Astrocyte (in vitro differentiated cells and primary cell): ENCODE results near the gene DLGAP4. TPM values are rescaled to one million over a fixed set of nuclear protein-coding genes. Genes with fewer than 3 reads are reported as not detected.

Experiments used
- DNase-seq: peaks from one replicate; pipeline ENCODE4 v3.0.0-alpha.2; 2010; ENCODE audit warnings: low read depth
- FAIRE-seq: peaks from 2 replicates; lab custom pipeline; 2011; peaks lifted over from hg19 to GRCh38; lab: Jason Lieb, UNC
- H2AFZ ChIP-seq: 2 replicates; pipeline ENCODE4 v1.6.0; 2012; ENCODE audit warnings: low read depth, low read length, inconsistent platforms
- H3K27ac ChIP-seq: 2 replicates; pipeline ENCODE4 v1.5.1; 2011; ENCODE audit warnings: low read depth, low read length, inconsistent platforms
- H3K27me3 ChIP-seq: 2 replicates; pipeline ENCODE4 v1.6.0; 2011; ENCODE audit warnings: low read length, inconsistent platforms; ENCODE audit not compliant: insufficient read depth
- H3K36me3 ChIP-seq: 2 replicates; pipeline ENCODE4 v1.5.1; 2011; ENCODE audit warnings: low read length, inconsistent platforms; ENCODE audit not compliant: insufficient read depth
- H3K4me1 ChIP-seq: 2 replicates; pipeline ENCODE4 v1.5.1; 2011; ENCODE audit warnings: low read length, inconsistent platforms; ENCODE audit not compliant: insufficient read depth
- H3K4me2 ChIP-seq: 2 replicates; pipeline ENCODE4 v1.6.0; 2012; ENCODE audit warnings: low read length, inconsistent platforms
- H3K4me3 ChIP-seq: 2 replicates; pipeline ENCODE4 v1.5.1; 2011; ENCODE audit warnings: low read depth, mild to moderate bottlenecking, low read length, inconsistent platforms; ENCODE audit not compliant: insufficient read depth
- H3K79me2 ChIP-seq: 2 replicates; pipeline ENCODE4 v1.6.0; 2012; ENCODE audit warnings: mild to moderate bottlenecking, low read length, inconsistent platforms; ENCODE audit not compliant: insufficient read depth
- H3K9ac ChIP-seq: 2 replicates; pipeline ENCODE4 v1.6.0; 2012; ENCODE audit warnings: mild to moderate bottlenecking, low read length, inconsistent platforms
- H3K9me3 ChIP-seq: 2 replicates; pipeline ENCODE4 v1.5.1; 2012; ENCODE audit warnings: low read depth, mild to moderate bottlenecking, low read length, inconsistent platforms; ENCODE audit not compliant: insufficient read depth
- H4K20me1 ChIP-seq: 2 replicates; pipeline ENCODE4 v1.6.0; 2012; ENCODE audit warnings: low read length, inconsistent platforms; ENCODE audit not compliant: insufficient read depth
- H3K27ac Mint-ChIP-seq: one replicate; pipeline ENCODE4 v1.8.0; 2021; ENCODE audit warnings: mild to moderate bottlenecking, mixed read lengths; ENCODE audit not compliant: unreplicated experiment
- H3K27me3 Mint-ChIP-seq: one replicate; pipeline ENCODE4 v1.8.0; 2021; ENCODE audit warnings: low read depth, mixed read lengths; ENCODE audit not compliant: unreplicated experiment
- H3K36me3 Mint-ChIP-seq: one replicate; pipeline ENCODE4 v1.8.0; 2021; ENCODE audit warnings: low read depth, mixed read lengths; ENCODE audit not compliant: unreplicated experiment
- H3K4me1 Mint-ChIP-seq: one replicate; pipeline ENCODE4 v1.8.0; 2021; ENCODE audit warnings: low read depth, mixed read lengths; ENCODE audit not compliant: unreplicated experiment
- H3K4me3 Mint-ChIP-seq: one replicate; pipeline ENCODE4 v1.8.0; 2021; ENCODE audit warnings: mild to moderate bottlenecking, moderate library complexity, mixed read lengths; ENCODE audit not compliant: unreplicated experiment
- H3K9me3 Mint-ChIP-seq: one replicate; pipeline ENCODE4 v1.8.0; 2021; ENCODE audit warnings: mild to moderate bottlenecking, mixed read lengths; ENCODE audit not compliant: unreplicated experiment
- CTCF ChIP-seq: IDR thresholded peaks from 2 replicates; pipeline ENCODE4 v1.5.1; 2011; ENCODE audit warnings: low read depth, mild to moderate bottlenecking, inconsistent platforms, low read length, moderate library complexity; ENCODE audit not compliant: insufficient read depth
- EZH2 ChIP-seq: IDR thresholded peaks from 2 replicates; pipeline ENCODE4 v1.6.1; 2012; ENCODE audit warnings: mild to moderate bottlenecking, low read length, inconsistent platforms; ENCODE audit not compliant: insufficient read depth
- total RNA-seq: library from RNA; stranded (reverse); gene quantifications from 2 replicates; pipeline ENCODE4 v1.2.1, GENCODE V29; 2021

Gene DLGAP4
- total RNA-seq, 1 donor from 2014 or later: 135 TPM

GRCh38 chr20:36335206-36335870, 29.2 kb downstream of the DLGAP4 start:
- H3K4me1 ChIP-seq: no peaks in the 10 kb centered on the region
- peaks cover 22% of the 10 kb centered on the region for H3K27me3 ChIP-seq
- DNase-seq (no peak), FAIRE-seq (no peak)
- Mint-ChIP-seq H3K36me3 (no peaks in the 10 kb centered on the region), H3K27me3 (peaks cover 56% of the 10 kb centered on the region), H3K4me1 (no peaks in the 10 kb centered on the region), H3K27ac (no peak overlapping the region), H3K9me3 (peaks cover 2% of the 10 kb centered on the region), H3K4me3 (no peak overlapping the region)
- H3K9me3 ChIP-seq: no peaks in the 10 kb centered on the region
- TF ChIP-seq EZH2: no peak
- no peak for TF ChIP-seq CTCF
- H4K20me1 ChIP-seq: no peaks in the 10 kb centered on the region
- no peak overlapping the region for H3K4me2 ChIP-seq
- H3K27ac ChIP-seq: no peak overlapping the region
- no peaks in the 10 kb centered on the region for H3K36me3 ChIP-seq
- no peak overlapping the region for H3K4me3 ChIP-seq
- no peak overlapping the region for H2AFZ ChIP-seq
- no peaks in the 10 kb centered on the region for H3K79me2 ChIP-seq
- no peak overlapping the region for H3K9ac ChIP-seq

- H3K79me2 ChIP-seq: no peaks in the 10 kb centered on the region
- Mint-ChIP-seq H3K4me3 (no peak overlapping the region), H3K9me3 (peaks cover 2% of the 10 kb centered on the region), H3K27me3 (peaks cover 59% of the 10 kb centered on the region), H3K27ac (no peak overlapping the region), H3K36me3 (no peaks in the 10 kb centered on the region), H3K4me1 (no peaks in the 10 kb centered on the region)
- TF ChIP-seq CTCF (no peak), EZH2 (no peak)
- no peak overlapping the region for H3K4me3 ChIP-seq
- no peaks in the 10 kb centered on the region for H3K4me1 ChIP-seq
- no peaks in the 10 kb centered on the region for H3K36me3 ChIP-seq
- H3K9me3 ChIP-seq: no peaks in the 10 kb centered on the region
- H3K9ac ChIP-seq: no peak overlapping the region
- DNase-seq (no peak), FAIRE-seq (no peak)
- no peak overlapping the region for H3K27ac ChIP-seq
- no peak overlapping the region for H3K4me2 ChIP-seq
- peaks cover 22% of the 10 kb centered on the region for H3K27me3 ChIP-seq
- H4K20me1 ChIP-seq: no peaks in the 10 kb centered on the region
- H2AFZ ChIP-seq: no peak overlapping the region
Observed at GRCh38 chr20:36336204-36336603, 30.1 kb downstream of the DLGAP4 start.
